GM12872 (cell line): Measurements from ENCODE around the gene SMARCD3.

ENCODE experiments used
- CTCF ChIP-seq: IDR thresholded peaks from 3 replicates; pipeline ENCODE4 v1.5.1; 2011; ENCODE audit warnings: low read depth, mild to moderate bottlenecking, low read length, moderate library complexity; ENCODE audit not compliant: insufficient read depth

SMARCD3 gene

GRCh38 chr7:151260471-151260870 is 12.0 kb upstream of the SMARCD3 start:
- TF ChIP-seq CTCF: no peak

GRCh38 chr7:151257990-151258389 is 9.5 kb upstream of the SMARCD3 start:
- TF ChIP-seq CTCF: no peak

GRCh38 chr7:151256410-151257045 is 8.0 kb upstream of the SMARCD3 start:
- no peak for TF ChIP-seq CTCF

GRCh38 chr7:151255390-151255789 is 6.9 kb upstream of the SMARCD3 start:
- no peak for TF ChIP-seq CTCF

- no peak for TF ChIP-seq CTCF
These were observed 6.4 kb upstream of the SMARCD3 start for GRCh38 chr7:151254851-151255250.

GRCh38 chr7:151254316-151254715 is 5.8 kb upstream of the SMARCD3 start:
- TF ChIP-seq CTCF: no peak

GRCh38 chr7:151252961-151253711 is 4.6 kb upstream of the SMARCD3 start:
- TF ChIP-seq CTCF: no peak
